ENCODE measurements around the gene TAF8.
A peak's percentile ranks its signal among the peaks of the same experiment; 100 is the strongest.
"Not testable (repeated sequence)": the region's sequence is repeated elsewhere in the genome, so short reads cannot be mapped to it uniquely, and the experiment has no call there.

The TAF8 gene

GRCh38 chr6:42029062-42029685 is 21.1 kb upstream of the TAF8 start:
- no peak for DNase-seq

GRCh38 chr6:42029881-42030280 is 20.4 kb upstream of the TAF8 start:
- DNase-seq: no peak

GRCh38 chr6:42030585-42031506 is 19.5 kb upstream of the TAF8 start:
- DNase-seq: no peak

GRCh38 chr6:42032366-42032765 is 18.0 kb upstream of the TAF8 start:
- DNase-seq: no peak

- not testable (repeated sequence) for DNase-seq
Observed at GRCh38 chr6:42037669-42038068, 12.7 kb upstream of the TAF8 start.

GRCh38 chr6:42038163-42038562 is 12.2 kb upstream of the TAF8 start:
- DNase-seq: no peak

GRCh38 chr6:42038811-42039408 is 11.4 kb upstream of the TAF8 start:
- no peak for DNase-seq

GRCh38 chr6:42040856-42041480 is 9.4 kb upstream of the TAF8 start:
- no peak for DNase-seq

GRCh38 chr6:42041481-42042053 is 8.8 kb upstream of the TAF8 start:
- DNase-seq: no peak

- DNase-seq: no peak
Observed at GRCh38 chr6:42042108-42042507, 8.2 kb upstream of the TAF8 start.

- DNase-seq: peak; percentile 90
Observed at GRCh38 chr6:42043787-42044475, 6.4 kb upstream of the TAF8 start.

GRCh38 chr6:42045538-42046460 is 4.5 kb upstream of the TAF8 start:
- DNase-seq: peak; percentile 96

- DNase-seq: no peak
Observed at GRCh38 chr6:42046464-42047212, 3.7 kb upstream of the TAF8 start.

- no peak for DNase-seq
Observed at GRCh38 chr6:42047213-42047590, 3.1 kb upstream of the TAF8 start.

GRCh38 chr6:42047790-42048405 is 2.4 kb upstream of the TAF8 start:
- no peak for DNase-seq

GRCh38 chr6:42049116-42049809 is 1.1 kb upstream of the TAF8 start:
- DNase-seq: no peak

GRCh38 chr6:42049948-42050296 is 402 bp upstream of the TAF8 start:
- DNase-seq: no peak

- DNase-seq: no peak
Observed at GRCh38 chr6:42051268-42051653, 937 bp downstream of the TAF8 start.

GRCh38 chr6:42053601-42054000 is 3.3 kb downstream of the TAF8 start:
- DNase-seq: no peak

GRCh38 chr6:42059743-42060142 is 9.4 kb downstream of the TAF8 start:
- no peak for DNase-seq
